H9 (cell line): ENCODE data around the gene DMRT1. TPM values are rescaled to one million over a fixed set of nuclear protein-coding genes. Genes with fewer than 3 reads are reported as not detected.

Source experiments
- DNase-seq: peaks from one replicate; pipeline ENCODE4 v3.0.0-alpha.2; 2017
- H2AFZ ChIP-seq: one replicate; pipeline ENCODE4 v1.6.1; 2013; ENCODE audit warnings: mild to moderate bottlenecking, low read length, control low read depth, moderate library complexity
- H2AK5ac ChIP-seq: 2 replicates; pipeline ENCODE4 v1.6.1; 2013; ENCODE audit warnings: low read length, control low read depth, mixed read lengths; ENCODE audit not compliant: insufficient read length
- H2BK120ac ChIP-seq: one replicate; pipeline ENCODE4 v1.6.1; 2013; ENCODE audit warnings: low read depth, mild to moderate bottlenecking, low read length, control low read depth, inconsistent platforms; ENCODE audit not compliant: poor library complexity, severe bottlenecking
- H2BK12ac ChIP-seq: 2 replicates; pipeline ENCODE4 v1.6.1; 2013; ENCODE audit warnings: low read length, control low read depth, mixed read lengths, low read depth; ENCODE audit not compliant: insufficient read length
- H2BK15ac ChIP-seq: 2 replicates; pipeline ENCODE4 v1.6.1; 2013; ENCODE audit warnings: low read depth, low read length, control low read depth
- H2BK20ac ChIP-seq: one replicate; pipeline ENCODE4 v1.6.1; 2013; ENCODE audit warnings: low read depth, mild to moderate bottlenecking, low read length, control low read depth, inconsistent platforms; ENCODE audit not compliant: poor library complexity, severe bottlenecking
- H2BK5ac ChIP-seq: 2 replicates; pipeline ENCODE4 v1.6.1; 2013; ENCODE audit warnings: low read length, control low read depth, mixed read lengths; ENCODE audit not compliant: insufficient read length
- H3K14ac ChIP-seq: 2 replicates; pipeline ENCODE4 v1.6.1; 2013; ENCODE audit warnings: low read length, control low read depth; ENCODE audit not compliant: insufficient read depth
- H3K18ac ChIP-seq: 2 replicates; pipeline ENCODE4 v1.6.1; 2013; ENCODE audit warnings: low read depth, mild to moderate bottlenecking, mixed read lengths, low read length, control low read depth; ENCODE audit not compliant: insufficient read length
- H3K23ac ChIP-seq: 2 replicates; pipeline ENCODE4 v1.6.1; 2013; ENCODE audit warnings: low read length, control low read depth, mixed read lengths, low read depth; ENCODE audit not compliant: insufficient read length
- H3K23me2 ChIP-seq: 2 replicates; pipeline ENCODE4 v1.6.1; 2013; ENCODE audit warnings: low read depth, mild to moderate bottlenecking, mixed read lengths, low read length, control low read depth; ENCODE audit not compliant: insufficient read length, poor library complexity, severe bottlenecking
- H3K27ac ChIP-seq: 2 replicates; pipeline ENCODE4 v1.5.1; 2013; ENCODE audit warnings: low read length, control low read depth, mixed read lengths, low read depth; ENCODE audit not compliant: insufficient read length
- H3K27me3 ChIP-seq: 2 replicates; pipeline ENCODE4 v1.6.1; 2013; ENCODE audit warnings: low read length, control low read depth, inconsistent platforms; ENCODE audit not compliant: insufficient read depth
- H3K4ac ChIP-seq: 2 replicates; pipeline ENCODE4 v1.6.1; 2013; ENCODE audit warnings: low read depth, mild to moderate bottlenecking, control low read depth, inconsistent platforms, low read length, moderate library complexity
- H3K4me1 ChIP-seq: 2 replicates; pipeline ENCODE4 v1.6.1; 2013; ENCODE audit warnings: low read length, control low read depth, inconsistent platforms; ENCODE audit not compliant: insufficient read depth
- H3K4me2 ChIP-seq: 2 replicates; pipeline ENCODE4 v1.6.1; 2013; ENCODE audit warnings: low read length, control low read depth, mixed read lengths; ENCODE audit not compliant: insufficient read length, insufficient read depth
- H3K56ac ChIP-seq: 2 replicates; pipeline ENCODE4 v1.6.1; 2013; ENCODE audit warnings: low read depth, mild to moderate bottlenecking, mixed read lengths, low read length, control low read depth; ENCODE audit not compliant: insufficient read length
- H3K79me1 ChIP-seq: 2 replicates; pipeline ENCODE4 v1.6.1; 2013; ENCODE audit warnings: low read depth, mild to moderate bottlenecking, moderate library complexity, low read length, control low read depth, inconsistent platforms; ENCODE audit not compliant: insufficient read depth, poor library complexity, severe bottlenecking
- H3K79me2 ChIP-seq: 2 replicates; pipeline ENCODE4 v1.6.1; 2013; ENCODE audit warnings: low read length, control low read depth, inconsistent platforms; ENCODE audit not compliant: insufficient read depth
- H3K9ac ChIP-seq: 2 replicates; pipeline ENCODE4 v1.6.1; 2013; ENCODE audit warnings: low read length, control low read depth, mixed read lengths; ENCODE audit not compliant: insufficient read length; ENCODE audit errors: extremely low read depth
- H3K9me3 ChIP-seq: one replicate; pipeline ENCODE4 v1.6.1; 2013; ENCODE audit warnings: low read depth, low read length, inconsistent platforms; ENCODE audit not compliant: control insufficient read depth
- H3T11ph ChIP-seq: one replicate; pipeline ENCODE4 v1.6.1; 2013; ENCODE audit warnings: mild to moderate bottlenecking, low read length, control low read depth, inconsistent platforms
- H4K20me1 ChIP-seq: one replicate; pipeline ENCODE4 v1.6.1; 2013; ENCODE audit not compliant: control insufficient read depth, insufficient read length, insufficient read depth
- H4K5ac ChIP-seq: 2 replicates; pipeline ENCODE4 v1.6.1; 2013; ENCODE audit warnings: low read depth, mild to moderate bottlenecking, mixed read lengths, low read length, control low read depth; ENCODE audit not compliant: insufficient read length
- H4K8ac ChIP-seq: replicated peaks from 2 replicates; pipeline ENCODE4 v1.6.1; 2013; ENCODE audit warnings: low read length, control low read depth, mixed read lengths, low read depth; ENCODE audit not compliant: insufficient read length
- H4K91ac ChIP-seq: 2 replicates; pipeline ENCODE4 v1.6.1; 2013; ENCODE audit warnings: low read depth, mild to moderate bottlenecking, moderate library complexity, mixed read lengths, low read length, control low read depth; ENCODE audit not compliant: insufficient read length
- H3K27ac Mint-ChIP-seq, 3 experiments: 2 replicates in 2 of 3; 3 replicates in 1 of 3; pipeline ENCODE4 v1.8.0; 2020 to 2021; ENCODE audit warnings: mixed read lengths in 3 of 3, mild to moderate bottlenecking in 1 of 3, moderate library complexity in 1 of 3
- H3K27me3 Mint-ChIP-seq: 2 replicates; pipeline ENCODE4 v1.8.0; 2021; ENCODE audit warnings: low read depth, mild to moderate bottlenecking, moderate library complexity, mixed read lengths
- H3K36me3 Mint-ChIP-seq, 3 experiments: 2 replicates in 2 of 3; 3 replicates in 1 of 3; pipeline ENCODE4 v1.8.0; 2020 to 2021; ENCODE audit warnings: low read depth in 3 of 3, mixed read lengths in 3 of 3; ENCODE audit not compliant: insufficient read depth in 1 of 3
- H3K4me1 Mint-ChIP-seq, 2 experiments: 2 replicates each; pipeline ENCODE4 v1.8.0; 2020; ENCODE audit warnings: mixed read lengths in 2 of 2
- H3K4me3 Mint-ChIP-seq, 2 experiments: 2 replicates in 1 of 2; 3 replicates in 1 of 2; pipeline ENCODE4 v1.8.0; 2020 to 2021; ENCODE audit warnings: mild to moderate bottlenecking in 2 of 2, mixed read lengths in 2 of 2, moderate library complexity in 1 of 2
- H3K9me3 Mint-ChIP-seq, 2 experiments: 2 replicates in 1 of 2; 3 replicates in 1 of 2; pipeline ENCODE4 v1.8.0; 2020; ENCODE audit warnings: mild to moderate bottlenecking in 2 of 2, mixed read lengths in 2 of 2, moderate library complexity in 1 of 2
- CTCF ChIP-seq: fragments of 200-600 bp; sonication (generic); conservative IDR thresholded peaks from 3 replicates; pipeline ENCODE4 v1.8.0; 2021; ENCODE audit warnings: antibody characterized with exemption, mild to moderate bottlenecking
- WGBS: extraction: QIAGEN DNeasy Blood & Tissue Kit; methylation state at CpG from one replicate; pipeline ENCODE4 v1.1.7; 2013; ENCODE audit warnings: missing lambda C conversion rate, low lambda C conversion rate, mixed read lengths; ENCODE audit not compliant: insufficient read length; ENCODE audit errors: extremely low coverage; 5-methylcytosine and 5-hydroxymethylcytosine counted together
- total RNA-seq: library from RNA; stranded (reverse); gene quantifications from 2 replicates; pipeline ENCODE4 v1.2.1, GENCODE V29; 2021

The DMRT1 gene
- total RNA-seq, 1 experiment from 2014 or later = not detected

DNA sequence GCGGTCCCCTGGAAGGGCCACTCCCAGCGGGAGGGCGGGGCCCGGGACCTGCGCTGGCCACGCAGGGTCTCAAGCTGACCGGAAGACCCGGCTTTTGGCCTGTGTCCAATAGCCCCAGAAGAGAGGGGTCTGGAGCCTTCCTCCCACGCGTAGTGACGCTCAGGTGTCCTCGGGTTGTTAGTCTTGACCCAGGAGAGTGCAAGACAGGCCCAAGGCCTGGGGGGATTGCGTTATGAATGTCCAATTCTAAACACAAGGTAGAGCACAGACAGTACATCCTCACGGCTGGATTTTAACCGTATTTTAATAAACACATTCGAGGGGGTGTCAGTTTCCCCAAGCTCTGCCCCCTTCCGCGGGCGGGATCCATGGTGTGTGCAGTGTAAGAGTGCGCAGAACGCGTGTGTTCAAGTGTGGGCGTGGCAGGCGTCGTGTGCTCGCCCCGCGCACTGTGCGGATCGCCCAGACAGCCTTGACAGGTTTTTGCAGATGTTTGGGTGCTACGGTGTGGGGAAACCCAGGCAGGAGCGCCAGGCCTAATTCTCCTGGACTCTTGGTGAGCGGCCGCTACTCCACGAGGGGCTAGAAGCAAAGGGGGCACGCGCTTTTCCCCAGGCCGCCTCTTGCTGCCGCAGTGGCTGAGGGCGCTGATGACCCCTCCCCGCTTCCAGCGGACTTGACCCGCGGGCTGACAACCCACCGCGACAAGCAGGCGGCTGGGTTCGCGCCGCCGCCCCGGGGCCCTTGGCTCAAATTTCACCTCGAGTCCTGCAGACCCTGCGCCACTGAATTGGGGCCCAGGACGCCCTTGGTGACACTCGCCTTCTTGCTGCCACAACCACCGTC, 128.9 kb downstream of the DMRT1 start:
- H3K4me1 Mint-ChIP-seq = peaks cover 38 to 54% of the 10 kb centered on the region in 2 experiments
- peaks cover 65% of the 10 kb centered on the region for H3K27me3 ChIP-seq
- H3K4me2 ChIP-seq = peak overlapping the region; percentile 90

More for the DNA sequence above, 128.9 kb downstream of the DMRT1 start:
- H3K79me1 ChIP-seq = no peaks in the 10 kb centered on the region
- no peak overlapping the region for H3K4ac ChIP-seq
- no peak overlapping the region for H2BK12ac ChIP-seq
- no peak overlapping the region for H3T11ph ChIP-seq
- H2BK15ac ChIP-seq = no peak overlapping the region; the same call in 1 of the 2 replicates
- no peak overlapping the region for H4K5ac ChIP-seq
- no peak overlapping the region for H4K91ac ChIP-seq
- peaks cover 22% of the 10 kb centered on the region for H3K23me2 ChIP-seq
- H3K14ac ChIP-seq = no peak overlapping the region
- H3K9me3 ChIP-seq = no peaks in the 10 kb centered on the region
- H3K23ac ChIP-seq = no peak overlapping the region
- no peak overlapping the region for H2BK120ac ChIP-seq
- peaks cover 0 to 2% of the 10 kb centered on the region in 2 experiments; a peak in 4 of 5 replicates for H3K9me3 Mint-ChIP-seq
- H3K18ac ChIP-seq = no peak overlapping the region
- H3K56ac ChIP-seq = no peak overlapping the region
- H2AFZ ChIP-seq = no peak overlapping the region
- H4K8ac ChIP-seq = no peak overlapping the region
- H3K36me3 Mint-ChIP-seq = no peaks in the 10 kb centered on the region; a peak in 1 of 7 replicates
- peaks cover 98% of the 10 kb centered on the region for H3K27me3 Mint-ChIP-seq
- TF ChIP-seq CTCF = no peak
- no CpG with 5 or more reads among the region's 57 CpGs for WGBS
- no peaks in the 10 kb centered on the region for H3K79me2 ChIP-seq
- H2BK5ac ChIP-seq = no peak overlapping the region
- no peak overlapping the region for H2BK20ac ChIP-seq
- H3K9ac ChIP-seq = no peak overlapping the region
- peak overlapping the region; percentile 25 to 82 for H3K4me3 Mint-ChIP-seq
- no peak overlapping the region for H3K27ac Mint-ChIP-seq
- H2AK5ac ChIP-seq = no peak overlapping the region
- no peak overlapping the region for H3K27ac ChIP-seq
- DNase-seq = peak; percentile 82
- no peaks in the 10 kb centered on the region for H4K20me1 ChIP-seq
- H3K4me1 ChIP-seq = peaks cover 2% of the 10 kb centered on the region; the same call in 1 of the 2 replicates
